Activated CD4-positive, CD25-positive, alpha-beta regulatory T cell treated with anti-CD3 and anti-CD28 coated beads, Interleukin-2, amount 50 U/mL, for 72 hours (primary cell): ENCODE measurements around the gene AK5.
"Not testable (repeated sequence)": the region's sequence is repeated elsewhere in the genome, so short reads cannot be mapped to it uniquely, and the experiment has no call there.

Experiments used
- DNase-seq: peaks from one replicate; pipeline ENCODE4 v3.0.0; 2021

AK5 gene

DNA sequence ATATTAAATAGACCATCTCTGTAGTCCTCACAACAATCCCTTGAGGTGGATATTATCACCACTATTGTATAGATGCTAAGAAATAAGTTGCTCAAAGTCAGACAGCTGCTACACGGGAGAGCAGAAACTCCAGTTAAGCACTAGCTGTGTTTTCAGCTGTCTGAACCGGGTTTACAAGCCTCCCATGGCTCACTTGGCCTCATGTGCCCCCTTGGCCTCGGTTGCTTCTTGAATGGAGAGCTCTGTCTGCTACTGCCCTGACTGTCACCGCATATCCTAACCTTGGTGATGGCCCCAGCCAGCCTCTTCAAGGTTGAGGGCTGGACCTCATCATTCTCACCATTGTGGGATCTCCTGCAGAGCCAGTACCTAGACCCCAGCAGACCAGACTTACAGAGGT is 123.4 kb downstream of the AK5 start:
- DNase-seq: no peak

DNA sequence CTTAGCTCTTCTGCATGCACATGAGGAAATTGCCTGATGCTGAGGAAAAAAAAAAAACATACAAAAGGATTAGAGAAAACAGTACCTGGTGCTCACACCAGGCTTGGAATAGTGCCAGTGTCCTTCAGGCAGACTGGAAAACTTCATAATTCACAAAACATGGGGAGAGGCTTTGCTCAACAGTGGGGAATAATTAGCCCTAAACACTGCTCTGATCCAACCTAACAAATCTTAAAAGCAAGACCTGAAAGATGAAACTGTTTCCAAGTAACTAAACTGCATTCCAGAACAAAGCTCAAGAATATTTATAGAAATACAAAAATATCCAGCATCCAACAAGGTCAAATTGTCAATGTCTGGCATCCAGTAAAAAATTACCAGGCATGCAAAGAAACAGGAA is 124.8 kb downstream of the AK5 start:
- DNase-seq: no peak

DNA sequence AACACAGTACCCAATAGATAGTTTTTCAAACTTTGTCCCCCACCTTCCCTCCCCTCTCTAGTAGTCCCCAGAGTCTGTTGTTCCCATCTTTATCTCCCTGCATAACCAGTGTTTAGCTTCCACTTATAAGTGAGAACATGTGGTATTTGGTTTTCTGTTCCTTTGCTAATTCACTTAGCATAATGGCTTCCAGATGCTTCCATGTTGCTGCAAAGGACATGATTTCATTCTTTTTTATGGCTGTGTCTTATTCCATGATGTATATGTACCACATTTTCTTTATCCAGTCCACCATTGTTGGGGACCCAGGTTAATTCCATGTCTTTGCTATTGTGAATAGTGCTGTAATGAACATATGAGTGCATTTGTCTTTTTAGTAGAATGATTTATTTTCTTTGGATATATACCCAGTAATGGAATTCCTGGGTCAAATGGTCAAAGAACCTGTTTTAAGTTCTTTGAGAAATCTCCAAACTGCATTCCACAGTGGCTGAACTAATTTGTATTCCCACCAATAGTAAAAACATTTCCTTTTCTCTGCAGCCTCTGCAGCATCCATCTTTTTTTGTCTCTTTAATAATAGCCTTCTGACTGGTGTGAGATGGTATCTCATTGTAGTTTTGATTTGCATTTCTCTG is 126.0 kb downstream of the AK5 start:
- no peak for DNase-seq

DNA sequence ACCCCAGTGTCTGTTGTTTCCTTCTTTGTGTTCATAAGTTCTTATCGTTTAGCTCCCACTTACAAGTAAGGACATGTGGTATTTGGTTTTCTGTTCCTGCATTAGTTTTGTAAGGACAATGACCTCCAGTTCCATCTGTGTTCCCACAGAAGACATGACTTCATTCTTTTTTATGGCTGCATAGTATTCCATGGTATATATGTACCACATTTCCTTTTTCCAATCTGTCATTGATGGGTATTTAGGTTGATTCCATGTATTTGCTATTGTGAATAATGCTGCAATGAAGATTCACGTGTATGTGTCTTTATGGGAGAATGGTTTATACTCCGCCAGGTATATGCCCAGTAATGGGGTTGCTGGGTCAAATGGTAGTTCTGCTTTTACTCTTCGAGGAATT is 127.1 kb downstream of the AK5 start:
- not testable (repeated sequence) for DNase-seq

DNA sequence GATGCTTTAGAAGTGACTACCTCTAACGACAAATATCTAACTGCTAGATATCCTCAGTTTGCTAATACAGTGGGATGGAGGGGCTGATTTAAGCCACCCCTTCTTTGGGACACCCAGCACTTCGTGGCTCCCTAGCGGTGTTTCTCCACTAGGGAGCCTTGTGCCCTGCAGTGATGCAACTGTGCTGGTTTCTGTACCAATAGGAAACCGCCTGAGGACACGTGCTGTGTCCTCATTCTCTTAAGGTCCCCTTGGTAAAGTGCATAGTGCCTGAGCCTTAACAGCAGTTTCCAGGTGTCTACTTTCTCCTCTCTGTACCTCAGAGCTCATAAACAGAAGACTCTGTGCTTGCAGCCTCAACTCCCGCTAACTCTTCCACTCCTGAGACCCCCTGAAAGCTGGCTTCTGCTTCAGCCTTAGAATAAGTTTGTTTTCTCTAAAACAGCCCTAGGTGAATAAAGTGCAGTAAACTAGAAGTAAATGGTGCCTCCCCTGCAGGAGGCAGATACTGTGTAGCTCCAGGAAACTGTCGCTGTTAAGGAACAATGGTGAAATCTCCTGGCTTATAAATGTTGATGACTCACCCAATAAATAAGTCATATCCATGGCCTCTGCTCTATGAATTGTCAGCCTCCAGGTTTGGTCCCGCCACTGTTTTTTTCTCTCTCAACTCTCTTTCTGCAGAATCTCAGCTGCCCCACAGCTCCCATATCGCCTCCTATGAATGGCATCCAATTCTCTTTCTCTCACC is 130.4 kb downstream of the AK5 start:
- DNase-seq: no peak

DNA sequence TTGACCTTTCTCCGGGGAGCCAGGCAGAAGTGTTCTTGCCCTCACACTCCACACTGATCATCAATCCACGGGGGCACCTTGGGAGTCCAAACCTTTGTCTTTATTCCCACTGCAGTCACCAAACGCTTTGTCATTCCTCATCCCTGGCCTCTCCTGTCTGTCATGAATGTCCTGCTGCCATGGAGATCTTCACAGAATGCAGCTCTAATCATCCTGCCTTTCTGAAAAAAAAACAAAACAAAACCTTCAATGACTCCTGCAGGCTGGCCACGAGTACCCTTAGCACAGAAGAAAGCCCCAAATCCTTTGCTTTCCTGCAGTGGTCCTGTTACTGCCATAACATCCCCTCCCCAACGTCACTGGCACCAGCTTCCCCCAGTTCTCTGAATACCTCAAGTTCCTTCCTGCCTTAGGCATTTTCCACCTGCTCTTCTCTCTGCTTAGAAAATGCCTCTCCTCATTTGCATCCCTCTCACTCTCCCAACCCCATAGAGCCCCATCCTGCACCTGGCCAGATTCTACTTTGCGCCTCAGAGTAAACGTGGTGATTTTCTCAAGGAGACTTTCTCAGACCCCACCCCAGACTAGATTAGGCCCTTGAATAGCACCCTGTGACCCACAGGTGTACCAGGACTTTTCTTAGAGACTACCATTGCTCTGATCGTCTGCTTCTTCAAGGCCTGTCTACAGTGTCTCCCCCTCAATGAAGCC is 131.2 kb downstream of the AK5 start:
- DNase-seq: no peak

DNA sequence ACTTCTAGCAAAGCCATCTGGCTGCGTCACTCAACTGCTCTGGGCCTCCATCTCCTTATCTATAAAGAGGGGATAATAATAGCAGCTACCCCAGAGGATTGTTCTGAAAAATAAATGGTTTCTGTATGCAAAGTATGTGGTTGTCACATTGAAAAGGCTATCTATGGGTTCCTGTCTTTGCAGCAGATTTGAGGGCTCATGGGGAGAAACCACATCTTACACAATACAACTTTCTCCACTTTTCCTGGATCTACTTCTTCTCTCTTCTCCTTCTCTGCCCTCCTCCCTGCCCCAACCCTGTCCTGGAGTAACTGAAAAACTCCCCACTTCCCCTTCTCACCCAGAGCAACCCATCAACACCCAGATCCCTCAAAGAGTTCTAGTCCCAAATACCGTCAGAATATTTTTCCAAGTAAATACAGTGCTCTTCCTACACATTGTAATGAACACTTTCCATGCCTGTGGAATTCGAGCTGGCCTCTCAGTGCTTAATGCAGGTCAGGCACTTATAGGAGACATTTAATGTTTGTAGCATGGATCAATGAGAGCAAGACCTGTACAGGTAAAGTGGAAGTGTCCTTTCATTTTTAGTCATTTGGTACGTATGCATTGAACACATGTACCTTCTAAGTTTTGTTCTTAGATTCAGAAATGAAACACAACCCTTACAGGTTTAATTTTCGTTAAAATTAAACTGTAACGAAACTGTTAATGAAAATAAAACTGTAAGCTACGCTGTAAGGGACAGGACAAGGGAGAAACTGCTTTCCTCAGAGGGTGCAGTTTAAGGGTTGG is 131.9 kb downstream of the AK5 start:
- no peak for DNase-seq

DNA sequence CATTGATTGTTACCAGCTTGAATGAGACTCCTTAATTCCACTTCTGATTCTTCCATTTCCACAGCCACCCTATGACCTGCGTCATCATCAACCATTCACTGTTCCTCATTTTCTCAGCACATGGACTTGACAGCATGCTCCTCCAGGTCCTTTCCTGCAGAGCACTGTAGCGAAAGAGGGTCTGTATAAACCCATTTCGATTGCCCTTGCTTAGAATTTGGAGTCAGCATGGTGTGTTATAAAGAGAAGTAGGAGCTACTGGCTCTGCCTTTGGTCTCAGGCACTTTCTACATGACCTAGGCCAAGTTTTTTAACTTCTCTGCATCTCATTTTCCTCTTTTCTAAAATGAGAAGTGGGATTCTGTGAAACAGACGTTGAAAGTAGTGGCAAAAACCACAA is 133.8 kb downstream of the AK5 start:
- DNase-seq: no peak

DNA sequence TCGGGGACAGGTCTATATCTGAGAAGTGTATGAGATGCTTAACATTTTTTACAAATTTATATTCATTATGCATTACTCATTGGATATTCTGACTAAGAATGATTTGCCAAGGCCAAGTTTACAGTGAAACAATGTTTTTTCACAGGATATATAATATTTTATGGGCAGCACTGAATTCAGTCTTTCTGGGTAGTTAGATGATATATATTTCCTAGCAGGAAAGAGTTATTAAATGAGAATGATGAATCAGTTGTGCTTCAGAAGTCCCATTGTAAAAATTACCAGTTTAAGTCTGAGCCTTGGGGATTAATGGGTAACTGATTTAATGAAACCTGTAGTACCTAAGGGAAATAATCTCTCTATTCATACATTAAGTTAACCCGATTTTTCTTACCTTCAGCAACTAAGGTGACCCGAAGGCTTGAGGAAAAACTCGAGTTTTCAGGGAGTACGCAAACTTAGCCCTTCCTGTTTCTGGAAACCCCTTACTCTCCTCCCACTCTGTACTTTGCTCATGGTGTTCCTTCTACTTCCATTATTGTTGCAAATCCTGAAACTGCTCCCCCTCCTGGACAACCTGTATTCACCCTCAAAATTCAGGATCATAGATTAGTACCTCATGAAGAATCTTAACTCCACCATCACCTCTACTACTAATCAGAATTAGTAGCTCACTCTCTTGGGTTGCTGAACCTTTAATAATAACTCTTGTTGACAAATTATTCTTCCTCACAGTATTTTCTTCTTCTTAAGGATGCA is 135.1 kb downstream of the AK5 start:
- no peak for DNase-seq

DNA sequence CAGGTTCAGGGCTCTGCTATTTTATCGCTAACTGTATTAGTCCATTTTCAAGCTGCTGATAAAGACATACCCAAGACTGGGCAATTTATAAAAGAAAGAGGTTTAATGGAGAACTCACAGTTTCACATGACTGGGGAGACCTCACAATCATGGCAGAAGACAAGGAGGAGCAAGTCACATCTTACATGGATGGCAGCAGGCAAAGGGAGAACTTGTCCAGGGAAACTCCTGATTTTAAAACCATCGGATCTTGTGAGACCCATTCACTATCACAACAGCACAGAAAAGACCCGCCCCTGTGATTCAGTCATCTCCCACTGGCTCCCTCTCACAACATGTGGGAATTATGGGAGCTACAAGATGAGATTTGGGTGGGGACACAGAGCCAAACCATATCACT is 136.2 kb downstream of the AK5 start:
- DNase-seq: not testable (repeated sequence)

DNA sequence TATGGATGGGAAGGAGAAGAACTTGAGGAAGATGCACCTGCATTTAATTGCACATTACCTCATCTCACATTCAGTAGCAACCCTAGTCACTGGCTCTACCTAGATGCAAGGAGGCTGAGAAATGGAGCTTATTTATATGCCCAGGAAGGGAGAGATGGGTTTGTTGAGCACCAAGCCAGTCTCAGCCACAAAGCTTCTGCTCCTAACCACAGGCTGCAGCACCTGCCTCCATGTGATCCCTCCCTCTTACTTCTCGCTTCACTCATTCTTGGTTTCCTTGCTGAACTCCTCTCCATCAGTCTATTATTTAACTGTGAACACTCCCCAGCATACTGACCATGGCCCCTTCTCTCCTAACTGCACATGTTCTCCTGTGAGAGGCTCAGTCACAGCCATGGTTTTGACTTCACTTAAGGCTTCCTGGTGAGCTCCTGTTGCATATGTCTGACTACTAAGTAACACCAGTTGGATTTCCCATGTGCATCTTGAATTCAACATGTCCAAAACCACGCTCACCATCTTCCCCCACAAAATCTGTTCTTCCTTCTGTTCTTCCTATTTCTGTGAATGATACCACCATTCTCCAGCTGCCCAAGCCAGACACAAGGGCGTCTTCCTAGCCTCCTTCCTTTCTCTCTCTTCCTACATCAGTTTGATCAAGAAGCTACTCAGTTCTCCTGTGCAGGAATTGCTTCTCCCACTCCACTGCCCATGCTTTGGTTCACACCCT is 139.8 kb downstream of the AK5 start:
- no peak for DNase-seq

DNA sequence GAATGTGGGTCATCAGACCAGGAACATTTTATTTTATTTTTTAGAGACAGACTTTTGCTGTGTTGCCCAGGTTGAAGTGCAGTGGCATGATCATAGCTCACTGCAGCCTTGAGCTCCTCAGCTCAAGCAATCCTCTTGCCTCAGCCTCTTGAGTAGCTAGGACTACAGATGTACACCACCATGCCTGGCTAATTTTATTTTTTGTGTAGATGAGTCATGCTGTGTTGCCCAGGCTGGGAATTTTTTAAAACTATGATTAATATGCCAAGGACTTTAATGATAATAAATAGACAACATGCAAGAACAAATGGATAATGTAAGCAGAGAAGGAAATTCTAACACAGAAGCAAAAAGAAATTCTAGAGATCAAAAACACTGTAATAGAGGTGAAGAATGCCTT is 142.4 kb downstream of the AK5 start:
- no peak for DNase-seq

DNA sequence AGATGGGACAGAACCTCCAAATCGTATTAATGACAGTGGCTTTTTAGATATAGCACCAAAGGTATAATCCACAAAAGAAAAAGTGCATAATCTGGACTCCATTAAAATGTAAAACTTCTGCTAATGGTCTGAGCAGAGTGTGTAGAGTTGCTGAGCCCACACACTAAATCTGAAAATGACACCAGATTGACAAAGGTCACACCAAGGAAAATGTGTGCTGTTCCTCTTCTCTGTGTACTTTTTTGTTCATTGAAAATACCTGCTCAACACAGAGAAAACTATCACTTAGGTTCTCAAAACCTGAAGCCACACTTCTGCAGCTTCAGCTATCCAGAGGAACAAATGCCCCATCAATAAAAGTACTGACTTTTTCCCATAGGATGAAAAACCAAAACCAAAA is 146.2 kb downstream of the AK5 start:
- no peak for DNase-seq

DNA sequence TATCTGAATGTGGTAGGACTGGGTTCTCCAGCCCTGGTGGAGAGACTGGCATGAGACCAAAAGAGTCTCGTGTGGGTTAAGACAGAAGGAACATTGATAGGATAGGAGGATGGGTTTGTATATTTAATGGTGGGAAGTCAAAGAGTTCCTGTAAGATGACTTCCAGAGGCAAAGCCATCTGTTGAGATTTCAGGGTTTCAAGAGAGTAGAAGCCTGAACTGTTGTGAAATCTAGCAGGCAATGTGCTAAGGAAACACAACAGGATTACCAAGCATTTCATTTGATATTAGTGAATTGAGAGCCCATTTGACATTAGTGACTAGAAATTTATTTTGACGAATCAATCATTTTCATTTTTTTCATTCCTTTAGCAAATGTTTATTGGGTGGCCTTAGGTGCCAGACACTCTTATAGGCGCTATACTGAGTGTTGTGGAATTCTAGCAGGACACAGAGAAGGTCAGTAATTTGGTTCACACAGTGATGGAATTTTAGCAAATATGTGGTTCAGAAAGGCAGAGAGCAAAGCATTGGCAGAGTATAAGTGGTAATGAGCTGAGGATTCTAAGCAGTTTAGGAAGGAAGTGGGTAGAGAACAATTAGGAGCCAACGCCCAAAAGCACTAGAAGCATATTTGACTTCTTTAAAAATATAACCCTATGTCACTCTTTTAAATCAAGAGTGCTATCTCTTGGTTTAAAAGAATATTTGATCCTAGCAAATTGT is 149.3 kb downstream of the AK5 start:
- DNase-seq: no peak

DNA sequence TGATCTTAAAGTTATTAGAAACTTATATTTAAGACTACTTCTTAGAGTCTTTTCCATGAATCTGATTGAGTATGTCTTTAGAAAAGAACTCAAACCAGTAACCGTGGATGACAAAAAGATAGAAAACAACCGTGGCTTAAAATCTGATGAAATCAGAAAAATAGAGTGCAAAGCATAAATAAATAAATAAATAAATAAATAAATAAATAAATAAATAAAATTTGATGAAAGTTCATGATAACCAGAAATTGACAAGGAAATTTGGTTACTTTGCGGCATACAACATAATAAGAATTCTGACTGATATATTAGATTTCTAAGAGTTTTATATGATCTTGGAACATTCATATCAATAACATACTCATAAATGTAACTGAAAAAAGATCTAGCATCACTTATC is 152.1 kb downstream of the AK5 start:
- no peak for DNase-seq

DNA sequence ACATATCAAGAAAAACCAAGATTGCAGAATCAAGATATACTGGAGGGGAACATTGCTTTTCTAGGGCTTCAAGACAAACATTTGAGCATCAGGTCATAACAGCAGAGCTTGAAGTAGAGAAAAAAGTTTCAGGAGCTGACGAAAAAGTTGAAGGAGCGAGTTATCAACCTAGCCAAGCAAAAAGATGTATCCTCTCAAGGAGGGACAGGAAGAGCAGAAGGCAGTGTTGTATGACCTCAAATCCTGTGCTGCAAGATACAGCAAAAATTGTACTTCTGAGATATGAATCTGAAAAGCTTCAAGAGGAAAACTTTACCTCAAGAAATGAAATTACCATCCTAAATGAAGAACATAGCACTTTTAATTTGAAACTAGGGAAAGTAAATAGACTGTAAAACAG is 153.1 kb downstream of the AK5 start:
- no peak for DNase-seq

DNA sequence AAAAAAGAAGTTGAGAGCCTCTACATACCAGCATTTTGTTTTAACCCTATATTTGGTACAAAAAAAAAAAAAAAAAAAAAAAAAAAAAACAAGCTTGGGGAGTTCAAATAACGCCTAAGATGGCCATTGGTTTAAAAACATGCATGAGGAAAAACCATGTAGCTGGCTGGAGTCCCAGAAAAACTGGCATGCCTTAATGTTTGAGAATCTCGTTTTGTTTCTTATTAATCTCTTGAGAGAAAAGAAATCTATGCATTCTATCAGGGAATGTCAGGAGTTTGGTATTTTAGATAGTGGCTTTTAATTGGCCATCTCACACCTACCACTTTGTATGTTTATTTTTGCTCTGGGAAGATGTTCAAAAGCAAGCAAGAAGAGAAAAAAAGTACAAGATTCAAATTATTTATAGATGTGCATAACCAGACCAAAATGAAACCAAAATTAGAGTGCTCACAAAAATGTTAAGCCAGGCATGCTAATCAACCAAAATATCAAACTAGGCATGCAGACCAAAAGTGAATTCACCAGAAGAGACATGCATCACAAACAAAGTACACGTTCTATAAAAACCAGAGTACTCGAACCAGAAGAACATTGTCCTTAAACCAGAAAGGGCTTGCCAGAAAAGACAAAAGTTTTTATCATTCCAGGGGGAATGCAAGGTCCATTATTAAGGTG is 156.6 kb downstream of the AK5 start:
- no peak for DNase-seq

DNA sequence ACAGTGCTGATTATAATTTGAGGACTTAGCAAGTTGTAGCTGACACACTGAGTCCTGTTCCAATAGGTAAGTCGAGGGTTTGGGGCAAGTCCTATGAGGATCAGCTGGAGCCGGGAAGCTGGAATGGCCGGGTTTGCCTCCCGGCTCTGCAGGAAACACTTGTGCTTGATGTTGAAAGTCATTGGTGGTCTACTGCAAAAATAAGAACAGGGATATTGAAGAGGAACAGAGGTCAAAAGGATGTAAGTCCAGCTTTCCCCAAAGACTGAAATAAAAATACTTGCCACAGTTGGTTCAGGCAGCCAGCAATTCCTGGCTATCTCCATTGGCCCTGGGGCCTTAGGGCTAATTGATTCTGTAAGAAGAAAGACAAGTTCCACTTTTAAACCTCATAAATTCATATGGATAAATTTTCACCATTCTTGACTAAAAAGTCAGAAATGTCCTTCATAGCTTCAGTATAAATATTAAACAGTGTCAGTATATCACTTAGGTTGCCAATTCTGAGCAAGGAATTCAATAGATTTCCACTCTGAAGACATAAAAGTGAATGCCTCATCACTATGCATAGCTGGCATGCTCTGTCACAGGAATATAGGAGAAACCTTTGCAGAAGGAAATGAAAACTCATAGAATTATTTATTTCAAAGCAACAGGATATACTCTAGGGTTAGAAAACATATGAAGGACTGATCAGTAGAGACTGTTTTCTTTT is 165.2 kb downstream of the AK5 start:
- DNase-seq: no peak

DNA sequence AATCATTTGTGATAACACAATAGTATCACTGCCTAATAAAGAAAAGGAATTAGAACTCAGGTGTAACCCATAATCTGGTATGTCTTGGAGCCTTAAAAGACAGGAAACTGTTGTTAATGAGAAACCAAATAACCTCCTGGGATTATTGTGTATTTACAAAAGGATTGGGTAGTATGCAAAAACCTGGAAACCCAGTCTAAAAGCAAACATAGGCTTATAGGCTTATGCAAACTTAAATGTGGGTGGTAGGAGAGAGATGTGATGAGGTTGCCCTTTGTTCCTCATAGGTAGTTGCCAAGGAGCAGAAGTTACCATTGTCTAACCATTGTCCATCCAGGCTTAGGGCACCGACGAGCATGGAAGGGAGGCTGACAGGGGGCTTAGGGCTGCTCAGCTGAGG is 165.8 kb downstream of the AK5 start:
- DNase-seq: no peak

DNA sequence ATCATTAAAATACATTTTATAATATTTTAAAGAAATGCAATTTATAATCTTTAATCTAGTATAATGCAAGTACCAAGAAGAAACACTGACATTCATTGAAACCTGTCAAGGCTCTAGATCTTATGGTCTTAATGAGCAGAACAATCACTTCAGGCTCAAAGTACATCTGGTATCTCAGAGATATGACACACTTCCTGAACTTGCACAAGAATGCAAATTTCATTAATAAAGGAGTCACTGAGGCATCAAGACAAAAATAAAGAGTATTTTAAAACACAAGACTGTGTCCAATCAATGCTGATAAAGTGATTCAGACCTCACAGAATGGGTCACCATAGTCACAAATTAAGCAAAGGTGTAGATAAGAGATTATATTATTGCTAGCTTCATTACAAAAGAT is 178.1 kb downstream of the AK5 start:
- DNase-seq: no peak
